ENCODE measurements around the gene KCNMA1.

The KCNMA1 gene

GRCh38 chr10:77052593-77052992 is 585.0 kb downstream of the KCNMA1 start:
- DNase-seq, result no peak

GRCh38 chr10:77051837-77052236 is 585.8 kb downstream of the KCNMA1 start:
- no peak for DNase-seq

GRCh38 chr10:77049896-77050295 is 587.7 kb downstream of the KCNMA1 start:
- no peak for DNase-seq

GRCh38 chr10:77049146-77049545 is 588.5 kb downstream of the KCNMA1 start:
- no peak for DNase-seq

GRCh38 chr10:77045085-77045484 is 592.5 kb downstream of the KCNMA1 start:
- no peak for DNase-seq

- no peak for DNase-seq
These were observed 594.2 kb downstream of the KCNMA1 start for GRCh38 chr10:77043420-77043763.

GRCh38 chr10:77042706-77043419 is 594.7 kb downstream of the KCNMA1 start:
- no peak for DNase-seq

GRCh38 chr10:77041636-77042258 is 595.9 kb downstream of the KCNMA1 start:
- peak; percentile 23 to 29 for DNase-seq

GRCh38 chr10:77038407-77038806 is 599.2 kb downstream of the KCNMA1 start:
- DNase-seq, result no peak

GRCh38 chr10:77037735-77038403 is 599.7 kb downstream of the KCNMA1 start:
- DNase-seq, result no peak

- DNase-seq, result no peak
These were observed 600.4 kb downstream of the KCNMA1 start for GRCh38 chr10:77036993-77037734.

- no peak for DNase-seq
These were observed 601.3 kb downstream of the KCNMA1 start for GRCh38 chr10:77036276-77036675.

GRCh38 chr10:77034795-77035194 is 602.8 kb downstream of the KCNMA1 start:
- no peak for DNase-seq

- no peak for DNase-seq
These were observed 603.4 kb downstream of the KCNMA1 start for GRCh38 chr10:77034240-77034639.

- DNase-seq, result no peak
These were observed 605.4 kb downstream of the KCNMA1 start for GRCh38 chr10:77032188-77032570.

GRCh38 chr10:77031531-77032187 is 605.9 kb downstream of the KCNMA1 start:
- DNase-seq, result no peak

- DNase-seq, result no peak
These were observed 606.6 kb downstream of the KCNMA1 start for GRCh38 chr10:77030974-77031373.

- no peak for DNase-seq
These were observed 607.6 kb downstream of the KCNMA1 start for GRCh38 chr10:77029777-77030717.

- DNase-seq, result no peak
These were observed 609.6 kb downstream of the KCNMA1 start for GRCh38 chr10:77028042-77028441.

GRCh38 chr10:77027576-77027975 is 610.0 kb downstream of the KCNMA1 start:
- no peak for DNase-seq

GRCh38 chr10:77027141-77027540 is 610.5 kb downstream of the KCNMA1 start:
- no peak for DNase-seq

GRCh38 chr10:77026148-77026547 is 611.5 kb downstream of the KCNMA1 start:
- no peak for DNase-seq
